ENCODE measurements around the gene GPS2.

DNA sequence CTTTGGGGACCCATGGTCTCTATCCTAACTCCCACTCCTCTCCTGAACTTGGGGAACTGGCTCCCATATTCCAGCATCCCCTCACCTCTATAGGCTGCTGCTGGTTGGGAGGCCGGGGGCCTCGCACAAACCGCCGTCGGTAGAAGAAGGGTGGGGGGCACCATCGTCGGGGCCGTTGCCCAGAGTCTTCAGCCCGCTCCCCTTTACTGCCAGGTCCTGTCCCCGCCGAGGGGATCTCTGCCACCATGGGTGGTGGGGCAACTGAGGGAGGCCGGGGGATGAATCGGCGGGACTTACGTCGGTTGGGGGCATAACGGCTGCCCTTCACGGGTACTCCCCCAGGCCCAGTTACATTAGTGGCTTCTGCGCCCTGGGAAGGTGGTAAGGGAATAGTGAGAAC, 25.0 kb downstream of the GPS2 start:
- TF ChIP-seq, protein P1, sequence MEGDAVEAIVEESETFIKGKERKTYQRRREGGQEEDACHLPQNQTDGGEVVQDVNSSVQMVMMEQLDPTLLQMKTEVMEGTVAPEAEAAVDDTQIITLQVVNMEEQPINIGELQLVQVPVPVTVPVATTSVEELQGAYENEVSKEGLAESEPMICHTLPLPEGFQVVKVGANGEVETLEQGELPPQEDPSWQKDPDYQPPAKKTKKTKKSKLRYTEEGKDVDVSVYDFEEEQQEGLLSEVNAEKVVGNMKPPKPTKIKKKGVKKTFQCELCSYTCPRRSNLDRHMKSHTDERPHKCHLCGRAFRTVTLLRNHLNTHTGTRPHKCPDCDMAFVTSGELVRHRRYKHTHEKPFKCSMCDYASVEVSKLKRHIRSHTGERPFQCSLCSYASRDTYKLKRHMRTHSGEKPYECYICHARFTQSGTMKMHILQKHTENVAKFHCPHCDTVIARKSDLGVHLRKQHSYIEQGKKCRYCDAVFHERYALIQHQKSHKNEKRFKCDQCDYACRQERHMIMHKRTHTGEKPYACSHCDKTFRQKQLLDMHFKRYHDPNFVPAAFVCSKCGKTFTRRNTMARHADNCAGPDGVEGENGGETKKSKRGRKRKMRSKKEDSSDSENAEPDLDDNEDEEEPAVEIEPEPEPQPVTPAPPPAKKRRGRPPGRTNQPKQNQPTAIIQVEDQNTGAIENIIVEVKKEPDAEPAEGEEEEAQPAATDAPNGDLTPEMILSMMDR (optimal IDR thresholded peaks at IDR 0.05 in 1 of 3, IDR thresholded peaks at IDR 0.05 in 1 of 3, conservative IDR thresholded peaks at IDR 0.05 in 1 of 3; ENCODE audit: extremely low read depth in 1 of 3, insufficient read depth in 2 of 3, low read length in 3 of 3) = no peak
- no peak for TF ChIP-seq EZH2 (IDR thresholded peaks at IDR 0.05; ENCODE audit: low read length)

Data from keratinocyte (primary cell).